Tibial nerve (tissue), 3 donors: ENCODE measurements around the gene CNEP1R1.

Experiments
- CTCF ChIP-seq, 5 experiments: fragments of 200-600 bp in 3 of 5; fragments of 450-650 bp in 2 of 5; sonication (generic) in 3 of 5; IDR thresholded peaks; one replicate each; pipeline ENCODE4 v1.5.1; 2016 to 2019; ENCODE audit warnings: antibody characterized with exemption in 5 of 5, mild to moderate bottlenecking in 3 of 5, moderate library complexity in 2 of 5
- POLR2A ChIP-seq, 2 donors: fragments of 450-650 bp; IDR thresholded peaks; one replicate each; pipeline ENCODE4 v1.6.1; 2017; ENCODE audit warnings: antibody characterized with exemption in 2 of 2, mild to moderate bottlenecking in 2 of 2, moderate library complexity in 2 of 2

- TF ChIP-seq CTCF (IDR thresholded peaks at IDR 0.05) (no peak), POLR2A (IDR thresholded peaks at IDR 0.05) (no peak)
These were observed 3.5 kb upstream of the CNEP1R1 start for GRCh38 chr16:50021544-50021943.
